Vagina (tissue), 2 donors: Measurements from ENCODE around the gene CGGBP1.

Experiments used
- POLR2A ChIP-seq, 2 donors: fragments of 450-650 bp; IDR thresholded peaks; one replicate each; pipeline ENCODE4 v1.6.1; 2017; ENCODE audit warnings: antibody characterized with exemption in 2 of 2, mild to moderate bottlenecking in 2 of 2, moderate library complexity in 2 of 2
- POLR2AphosphoS5 ChIP-seq, 2 donors: sonication (generic); formaldehyde crosslinking; IDR thresholded peaks; one replicate each; pipeline ENCODE4 v1.9.0; 2017; ENCODE audit warnings: antibody characterized with exemption in 2 of 2, mild to moderate bottlenecking in 2 of 2, low read depth in 1 of 2; ENCODE audit not compliant: insufficient read depth in 1 of 2
- TF ChIP-seq, protein P1 (sequence below), 3 experiments: fragments of 450-650 bp in 2 of 3; fragments of 200-600 bp in 1 of 3; sonication (generic) in 1 of 3; IDR thresholded peaks; one replicate each; pipeline ENCODE4 v1.5.1; 2017 to 2019; ENCODE audit warnings: antibody characterized with exemption in 3 of 3, mild to moderate bottlenecking in 2 of 3, moderate library complexity in 2 of 3

DNA sequence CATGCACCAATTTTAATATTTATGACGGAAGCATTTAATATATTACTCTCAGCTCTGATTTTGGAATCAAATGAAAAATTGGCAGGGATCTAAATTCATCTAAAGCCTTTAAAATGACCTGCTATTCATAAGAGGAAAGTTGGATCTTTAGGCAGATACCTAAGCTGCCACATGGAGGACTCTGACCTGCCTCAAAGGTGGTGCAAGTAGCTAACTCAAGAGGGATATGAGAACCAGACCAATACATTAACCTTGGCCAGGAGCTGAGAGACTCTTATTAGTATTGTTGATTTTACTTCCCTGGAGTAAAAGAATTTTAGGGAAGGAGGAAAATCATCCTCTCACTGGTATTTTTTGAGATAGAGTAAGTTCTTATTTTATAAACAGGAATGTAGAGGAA lies 17.9 kb upstream of the CGGBP1 start:
- TF ChIP-seq, protein P1, sequence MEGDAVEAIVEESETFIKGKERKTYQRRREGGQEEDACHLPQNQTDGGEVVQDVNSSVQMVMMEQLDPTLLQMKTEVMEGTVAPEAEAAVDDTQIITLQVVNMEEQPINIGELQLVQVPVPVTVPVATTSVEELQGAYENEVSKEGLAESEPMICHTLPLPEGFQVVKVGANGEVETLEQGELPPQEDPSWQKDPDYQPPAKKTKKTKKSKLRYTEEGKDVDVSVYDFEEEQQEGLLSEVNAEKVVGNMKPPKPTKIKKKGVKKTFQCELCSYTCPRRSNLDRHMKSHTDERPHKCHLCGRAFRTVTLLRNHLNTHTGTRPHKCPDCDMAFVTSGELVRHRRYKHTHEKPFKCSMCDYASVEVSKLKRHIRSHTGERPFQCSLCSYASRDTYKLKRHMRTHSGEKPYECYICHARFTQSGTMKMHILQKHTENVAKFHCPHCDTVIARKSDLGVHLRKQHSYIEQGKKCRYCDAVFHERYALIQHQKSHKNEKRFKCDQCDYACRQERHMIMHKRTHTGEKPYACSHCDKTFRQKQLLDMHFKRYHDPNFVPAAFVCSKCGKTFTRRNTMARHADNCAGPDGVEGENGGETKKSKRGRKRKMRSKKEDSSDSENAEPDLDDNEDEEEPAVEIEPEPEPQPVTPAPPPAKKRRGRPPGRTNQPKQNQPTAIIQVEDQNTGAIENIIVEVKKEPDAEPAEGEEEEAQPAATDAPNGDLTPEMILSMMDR (IDR thresholded peaks at IDR 0.05), result no peak
- TF ChIP-seq POLR2A (IDR thresholded peaks at IDR 0.05), result no peak
- no peak for TF ChIP-seq POLR2AphosphoS5 (IDR thresholded peaks at IDR 0.05; ENCODE audit: insufficient read depth in 1 of 2, low read depth in 1 of 2)
